GM10266 (cell line): ENCODE measurements around the gene GRIA1.

Source experiments
- DNase-seq: peaks from one replicate; pipeline ENCODE4 v3.0.0; 2012; ENCODE audit errors: extremely low spot score
- TF ChIP-seq, protein P1 (sequence below): IDR thresholded peaks from 2 replicates; pipeline ENCODE4 v1.5.1; 2012; ENCODE audit warnings: mild to moderate bottlenecking, low read depth; ENCODE audit not compliant: control insufficient read depth, insufficient read depth; ENCODE audit errors: missing control alignments

The GRIA1 gene

DNA sequence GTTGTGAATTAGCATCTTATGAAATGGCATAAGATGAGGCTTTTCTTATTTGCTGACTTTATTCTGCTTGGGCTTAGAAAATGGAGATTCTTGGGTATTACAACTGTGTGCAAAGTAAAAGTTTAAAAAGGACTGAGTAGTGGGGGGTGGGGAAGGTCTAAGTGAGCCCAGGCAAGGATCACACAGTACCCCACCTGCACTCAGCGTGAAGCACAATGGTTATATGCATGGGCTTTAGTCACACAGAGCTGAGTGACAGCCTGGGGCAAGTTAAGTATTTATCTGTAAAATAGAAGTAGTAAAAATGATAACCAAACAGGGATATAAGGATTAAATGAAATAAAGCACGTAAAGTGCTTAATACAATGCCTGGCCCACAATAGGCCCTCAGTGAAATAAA, 300.9 kb downstream of the GRIA1 start:
- DNase-seq, result no peak

DNA sequence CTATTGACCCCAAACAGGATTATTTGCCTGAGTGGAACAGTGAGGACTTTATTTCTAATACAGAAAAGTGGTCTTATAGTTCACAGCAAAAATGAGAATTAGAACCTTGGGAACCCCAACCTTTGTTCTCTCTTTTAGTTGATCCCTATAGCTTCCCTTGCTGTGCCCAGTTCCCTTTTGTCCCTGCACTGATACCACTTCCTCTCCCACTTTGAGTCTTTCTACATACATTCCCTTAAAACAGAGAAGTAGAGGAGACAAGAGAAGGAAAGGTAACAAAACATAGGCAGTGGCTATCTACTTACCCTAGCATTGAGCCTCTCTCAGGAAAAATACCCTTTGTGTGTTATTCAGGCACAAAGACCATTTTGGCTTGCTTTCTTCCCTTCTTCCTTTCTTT, 301.8 kb downstream of the GRIA1 start:
- TF ChIP-seq, protein P1, sequence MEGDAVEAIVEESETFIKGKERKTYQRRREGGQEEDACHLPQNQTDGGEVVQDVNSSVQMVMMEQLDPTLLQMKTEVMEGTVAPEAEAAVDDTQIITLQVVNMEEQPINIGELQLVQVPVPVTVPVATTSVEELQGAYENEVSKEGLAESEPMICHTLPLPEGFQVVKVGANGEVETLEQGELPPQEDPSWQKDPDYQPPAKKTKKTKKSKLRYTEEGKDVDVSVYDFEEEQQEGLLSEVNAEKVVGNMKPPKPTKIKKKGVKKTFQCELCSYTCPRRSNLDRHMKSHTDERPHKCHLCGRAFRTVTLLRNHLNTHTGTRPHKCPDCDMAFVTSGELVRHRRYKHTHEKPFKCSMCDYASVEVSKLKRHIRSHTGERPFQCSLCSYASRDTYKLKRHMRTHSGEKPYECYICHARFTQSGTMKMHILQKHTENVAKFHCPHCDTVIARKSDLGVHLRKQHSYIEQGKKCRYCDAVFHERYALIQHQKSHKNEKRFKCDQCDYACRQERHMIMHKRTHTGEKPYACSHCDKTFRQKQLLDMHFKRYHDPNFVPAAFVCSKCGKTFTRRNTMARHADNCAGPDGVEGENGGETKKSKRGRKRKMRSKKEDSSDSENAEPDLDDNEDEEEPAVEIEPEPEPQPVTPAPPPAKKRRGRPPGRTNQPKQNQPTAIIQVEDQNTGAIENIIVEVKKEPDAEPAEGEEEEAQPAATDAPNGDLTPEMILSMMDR, result no peak
- DNase-seq, result no peak

More for the DNA sequence above, 300.9 kb downstream of the GRIA1 start:
- TF ChIP-seq, protein P1, result no peak

DNA sequence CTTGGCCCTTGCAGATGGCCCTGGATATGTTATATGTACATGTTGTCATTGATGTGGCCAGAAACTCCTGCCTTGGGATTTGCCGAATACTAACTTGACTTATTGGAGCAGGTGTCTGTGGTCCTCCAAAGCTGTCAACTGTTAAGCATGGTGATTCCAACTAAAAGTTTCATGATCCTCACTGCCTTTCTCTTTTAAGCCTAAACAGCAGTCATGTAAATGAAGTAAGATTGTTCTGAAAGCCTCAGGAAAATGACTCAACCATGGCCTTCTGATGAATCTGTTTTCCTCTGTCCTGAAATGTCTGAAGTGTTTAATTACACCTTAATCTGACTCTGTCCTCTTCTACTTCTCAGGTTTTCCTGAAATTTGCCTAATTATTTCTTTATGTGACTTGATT, 303.2 kb downstream of the GRIA1 start:
- TF ChIP-seq, protein P1, result no peak
- no peak for DNase-seq

DNA sequence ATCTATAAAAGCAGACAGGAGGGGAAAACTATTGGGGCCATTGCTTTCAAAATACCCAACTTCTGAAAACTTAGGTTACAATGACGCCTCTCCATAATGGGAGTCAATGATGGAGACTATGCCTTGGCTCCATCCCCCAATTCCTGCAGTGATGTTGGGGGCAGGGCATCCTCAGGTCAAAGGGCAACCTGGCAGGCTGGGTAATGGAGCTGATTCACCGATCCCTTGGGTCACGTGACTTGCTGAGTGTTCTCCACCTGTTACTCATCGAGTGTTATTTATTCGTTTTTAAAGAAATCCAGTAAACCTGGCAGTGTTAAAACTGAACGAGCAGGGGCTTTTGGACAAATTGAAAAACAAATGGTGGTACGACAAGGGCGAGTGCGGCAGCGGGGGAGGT, 303.9 kb downstream of the GRIA1 start:
- TF ChIP-seq, protein P1, result no peak

DNA sequence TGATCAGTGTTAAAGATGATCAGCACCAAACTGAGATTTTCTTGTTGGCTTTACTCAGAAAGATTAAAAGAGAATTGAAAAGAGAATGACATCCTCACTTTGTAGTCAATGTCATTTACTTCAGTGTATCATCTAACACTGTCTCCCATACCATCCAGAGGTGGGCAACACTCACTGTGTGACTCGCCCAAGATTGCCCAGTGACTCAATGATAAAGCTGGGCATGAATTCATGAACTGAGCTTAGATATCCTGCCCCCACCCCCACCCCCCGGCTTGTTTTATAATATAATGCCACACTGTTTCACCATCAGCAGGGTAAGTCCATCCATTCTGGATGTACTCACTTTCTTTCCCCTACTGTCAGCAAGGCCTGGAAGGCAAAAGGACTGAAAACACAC, 306.1 kb downstream of the GRIA1 start:
- no peak for DNase-seq
- TF ChIP-seq, protein P1, result no peak

More for the DNA sequence above, 303.9 kb downstream of the GRIA1 start:
- DNase-seq, result no peak

DNA sequence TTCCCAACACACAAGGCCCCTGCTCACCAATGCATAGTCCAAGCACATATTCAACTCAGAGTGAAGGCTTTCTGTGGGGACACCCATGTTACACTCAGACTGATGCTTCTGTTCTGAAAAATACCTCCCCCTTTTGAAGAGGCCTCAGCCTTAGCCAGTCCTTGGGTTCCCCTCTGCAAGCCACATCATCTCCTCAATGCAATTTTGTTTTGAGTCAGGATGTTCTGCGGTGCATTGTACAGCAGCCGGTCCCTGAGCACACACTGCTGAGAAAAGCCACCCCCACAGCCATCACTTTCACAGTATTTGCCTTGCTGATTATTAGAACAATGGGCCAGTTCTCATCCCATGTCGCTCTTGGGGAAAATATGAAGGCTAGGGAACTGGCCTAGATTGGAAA, 307.0 kb downstream of the GRIA1 start:
- peak; percentile 29 for DNase-seq
- TF ChIP-seq, protein P1, result no peak

DNA sequence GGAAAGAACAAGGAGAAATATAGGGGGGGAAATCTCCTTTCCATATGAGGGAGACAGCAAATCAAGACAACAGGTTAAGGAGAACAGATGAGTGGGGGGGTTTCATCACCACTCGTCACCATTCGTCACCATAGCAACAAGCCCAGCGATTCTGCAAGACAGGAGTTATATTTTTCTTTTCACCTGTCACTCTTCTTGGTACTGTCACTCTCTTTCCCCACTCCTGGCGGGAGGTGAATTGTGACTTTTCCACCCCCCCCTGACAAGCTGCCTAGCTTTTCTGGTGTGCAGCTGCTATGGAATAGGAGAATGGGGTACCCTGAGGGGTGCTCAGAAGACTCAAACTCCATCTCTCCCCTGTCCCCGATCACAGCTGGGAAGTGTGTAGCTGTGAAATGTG, 308.4 kb downstream of the GRIA1 start:
- no peak for DNase-seq
- TF ChIP-seq, protein P1, result no peak
